ENCODE results near the gene ABCB1. TPM values are rescaled to one million over a fixed set of nuclear protein-coding genes. Genes with fewer than 3 reads are reported as not detected.

Gene ABCB1
- total and polyA plus RNA-seq, 2 of the 13 experiments (the other 11 are each of a cell fraction or from before 2014, with no cell fraction given): 42.8 to 52.6 TPM

- TF ChIP-seq NR2F2 (IDR thresholded peaks at IDR 0.05; ENCODE audit: borderline replicate concordance, low read depth): no peak
- no peak for TF ChIP-seq ZSCAN22 (CRISPR knock-in tag; IDR thresholded peaks at IDR 0.05)
Measured at GRCh38 chr7:87498893-87499292, 101.8 kb downstream of the ABCB1 start (continued).

DNA sequence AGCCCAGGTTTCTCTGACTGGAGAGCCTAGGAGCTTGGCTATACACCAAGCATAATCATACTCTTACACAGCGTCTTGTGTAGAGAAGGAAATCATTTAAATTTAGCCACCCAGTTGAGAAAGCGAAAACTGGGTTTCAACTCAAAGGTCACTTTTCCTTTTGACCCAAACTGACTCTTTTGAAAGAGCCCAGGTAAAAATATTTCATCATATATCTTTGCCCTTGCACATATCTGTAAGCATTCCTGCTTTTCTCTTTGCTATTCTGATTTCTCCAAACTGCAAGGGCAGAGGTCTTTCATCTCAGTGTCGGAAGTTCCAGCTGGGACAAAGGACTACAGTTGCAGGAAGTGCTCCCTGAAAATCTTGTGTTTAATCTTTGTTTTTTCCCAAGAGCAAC, 103.2 kb downstream of the ABCB1 start:
- Histone ChIP-seq H3K9me3 (ENCODE audit: low read length) (no peaks in the 10 kb centered on the region), H3K36me3 (replicated peaks in 1 of 2; ENCODE audit: control insufficient read depth in 1 of 2, insufficient read depth in 2 of 2, low read length in 2 of 2) (no peaks in the 10 kb centered on the region), H3K27me3 (ENCODE audit: control insufficient read depth in 1 of 2, insufficient read depth in 2 of 2, low read length in 2 of 2) (no peaks in the 10 kb centered on the region), H4K20me1 (ENCODE audit: insufficient read depth, low read length) (no peaks in the 10 kb centered on the region), H3K4me1 (ENCODE audit: insufficient read depth, low read length) (peaks cover 31% of the 10 kb centered on the region), H3K4me3 (replicated peaks in 1 of 3; ENCODE audit: insufficient read depth in 1 of 3, low read depth in 2 of 3, low read length in 3 of 3) (peak overlapping the region in 1 of 3 experiments; percentile 15; a peak in 1 of 6 replicates), H3K27ac (ENCODE audit: extremely low read length, insufficient read depth, low read length) (peak overlapping the region; percentile 70), H3K4me2 (ENCODE audit: low read depth, low read length) (peak overlapping the region; percentile 56), H2AFZ (ENCODE audit: low read length) (no peak overlapping the region), H3K79me2 (ENCODE audit: insufficient read depth, low read length) (no peaks in the 10 kb centered on the region), H3K9ac (ENCODE audit: insufficient read depth, low read depth, low read length) (no peak overlapping the region)
- intact Hi-C loops (cut with micrococcal nuclease; ENCODE audit: unreplicated experiment): loop anchor here (5.0 kb wide), 1 partner anchor 35 kb away; no protein-coding TSS in a partner anchor
- ATAC-seq (peak; percentile 95), DNase-seq (ENCODE audit: low spot score) (peak; percentile 85), FAIRE-seq (peak; percentile 91)
- BruUV-seq (replicated peaks): no TSS peak
- POLR2A ChIA-PET: interaction anchor here (0.7 to 2.4 kb wide), 4 partner anchors 19 to 33 kb away, joined by 3 to 16 read pairs (median 3); no protein-coding TSS in a partner anchor
- CTCF ChIA-PET (ENCODE audit: low intra/inter-chr PET ratio, low total read pairs): no interaction called here
- in situ Hi-C loops (cut with HindIII; ENCODE audit: extremely low pct_ligation_motif_present, low pct_unique_long_range_greater_than_20kb): no loop called here
- WGBS (ENCODE audit: low lambda C conversion rate): 2% methylated on average over 3 of the region's 3 CpGs
- TF ChIP-seq SIX4 (CRISPR knock-in tag; IDR thresholded peaks at IDR 0.05) (no peak), SIX1 (CRISPR knock-in tag; IDR thresholded peaks at IDR 0.05; ENCODE audit: borderline replicate concordance) (no peak), HNF4G (IDR thresholded peaks at IDR 0.05; ENCODE audit: borderline replicate concordance, low read depth, low read length) (peak; percentile 79), HNF4G (CRISPR knock-in tag; IDR thresholded peaks at IDR 0.05; ENCODE audit: borderline replicate concordance, low read depth) (no peak), HOXA5 (CRISPR knock-in tag; IDR thresholded peaks at IDR 0.05) (no peak), U2AF1 (optimal IDR thresholded peaks at IDR 0.05; ENCODE audit: low read depth, low read length) (no peak), EED (CRISPR knock-in tag; IDR thresholded peaks at IDR 0.05) (no peak), NFIC (IDR thresholded peaks at IDR 0.05; ENCODE audit: low read length) (peak; percentile 50; the same call in 1 of the 2 replicates), ZBTB10 (CRISPR knock-in tag; IDR thresholded peaks at IDR 0.05; ENCODE audit: borderline replicate concordance) (no peak), SMYD3 (CRISPR knock-in tag; IDR thresholded peaks at IDR 0.05) (no peak), HNRNPLL (IDR thresholded peaks at IDR 0.05; ENCODE audit: low read depth, low read length, poor library complexity, severe bottlenecking) (no peak), PPARG (CRISPR knock-in tag; conservative IDR thresholded peaks at IDR 0.05) (peak; percentile 58), NFKB2 (CRISPR knock-in tag; IDR thresholded peaks at IDR 0.05; ENCODE audit: borderline replicate concordance) (no peak), ZNF547 (CRISPR knock-in tag; IDR thresholded peaks at IDR 0.05) (no peak), ZNF670 (CRISPR knock-in tag; IDR thresholded peaks at IDR 0.05; ENCODE audit: borderline replicate concordance) (no peak), ISL2 (CRISPR knock-in tag; IDR thresholded peaks at IDR 0.05) (peak; percentile 75; the same call in 1 of the 2 replicates)
- TF ChIP-seq, protein P1, sequence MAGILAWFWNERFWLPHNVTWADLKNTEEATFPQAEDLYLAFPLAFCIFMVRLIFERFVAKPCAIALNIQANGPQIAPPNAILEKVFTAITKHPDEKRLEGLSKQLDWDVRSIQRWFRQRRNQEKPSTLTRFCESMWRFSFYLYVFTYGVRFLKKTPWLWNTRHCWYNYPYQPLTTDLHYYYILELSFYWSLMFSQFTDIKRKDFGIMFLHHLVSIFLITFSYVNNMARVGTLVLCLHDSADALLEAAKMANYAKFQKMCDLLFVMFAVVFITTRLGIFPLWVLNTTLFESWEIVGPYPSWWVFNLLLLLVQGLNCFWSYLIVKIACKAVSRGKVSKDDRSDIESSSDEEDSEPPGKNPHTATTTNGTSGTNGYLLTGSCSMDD (CRISPR knock-in tag; IDR thresholded peaks at IDR 0.05): no peak
- TF ChIP-seq, protein P2, sequence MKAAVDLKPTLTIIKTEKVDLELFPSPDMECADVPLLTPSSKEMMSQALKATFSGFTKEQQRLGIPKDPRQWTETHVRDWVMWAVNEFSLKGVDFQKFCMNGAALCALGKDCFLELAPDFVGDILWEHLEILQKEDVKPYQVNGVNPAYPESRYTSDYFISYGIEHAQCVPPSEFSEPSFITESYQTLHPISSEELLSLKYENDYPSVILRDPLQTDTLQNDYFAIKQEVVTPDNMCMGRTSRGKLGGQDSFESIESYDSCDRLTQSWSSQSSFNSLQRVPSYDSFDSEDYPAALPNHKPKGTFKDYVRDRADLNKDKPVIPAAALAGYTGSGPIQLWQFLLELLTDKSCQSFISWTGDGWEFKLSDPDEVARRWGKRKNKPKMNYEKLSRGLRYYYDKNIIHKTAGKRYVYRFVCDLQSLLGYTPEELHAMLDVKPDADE (CRISPR knock-in tag; IDR thresholded peaks at IDR 0.05): no peak
